ENCODE results near the gene CROCC. TPM values are rescaled to one million over a fixed set of nuclear protein-coding genes. Genes with fewer than 3 reads are reported as not detected.
A peak's percentile ranks its signal among the peaks of the same experiment; 100 is the strongest.

CROCC gene
- total RNA-seq, 1 donor from 2014 or later = 52.6 TPM

- TF ChIP-seq, protein P1, sequence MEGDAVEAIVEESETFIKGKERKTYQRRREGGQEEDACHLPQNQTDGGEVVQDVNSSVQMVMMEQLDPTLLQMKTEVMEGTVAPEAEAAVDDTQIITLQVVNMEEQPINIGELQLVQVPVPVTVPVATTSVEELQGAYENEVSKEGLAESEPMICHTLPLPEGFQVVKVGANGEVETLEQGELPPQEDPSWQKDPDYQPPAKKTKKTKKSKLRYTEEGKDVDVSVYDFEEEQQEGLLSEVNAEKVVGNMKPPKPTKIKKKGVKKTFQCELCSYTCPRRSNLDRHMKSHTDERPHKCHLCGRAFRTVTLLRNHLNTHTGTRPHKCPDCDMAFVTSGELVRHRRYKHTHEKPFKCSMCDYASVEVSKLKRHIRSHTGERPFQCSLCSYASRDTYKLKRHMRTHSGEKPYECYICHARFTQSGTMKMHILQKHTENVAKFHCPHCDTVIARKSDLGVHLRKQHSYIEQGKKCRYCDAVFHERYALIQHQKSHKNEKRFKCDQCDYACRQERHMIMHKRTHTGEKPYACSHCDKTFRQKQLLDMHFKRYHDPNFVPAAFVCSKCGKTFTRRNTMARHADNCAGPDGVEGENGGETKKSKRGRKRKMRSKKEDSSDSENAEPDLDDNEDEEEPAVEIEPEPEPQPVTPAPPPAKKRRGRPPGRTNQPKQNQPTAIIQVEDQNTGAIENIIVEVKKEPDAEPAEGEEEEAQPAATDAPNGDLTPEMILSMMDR (conservative IDR thresholded peaks at IDR 0.05) = no peak
- Mint-ChIP-seq H3K9me3 (no peaks in the 10 kb centered on the region), H3K4me1 (peaks cover 22% of the 10 kb centered on the region), H3K4me3 (peak overlapping the region; percentile 12), H3K27ac (ENCODE audit: unreplicated experiment) (no peak overlapping the region), H3K27me3 (ENCODE audit: low read depth) (peaks cover 7% of the 10 kb centered on the region), H3K36me3 (ENCODE audit: low read depth) (peaks cover 3% of the 10 kb centered on the region)
- DNase-seq (ENCODE audit: low read depth, low spot score) = no peak
Measured at GRCh38 chr1:17014671-17015567, 93.2 kb downstream of the CROCC start.

- Mint-ChIP-seq H3K36me3 (ENCODE audit: low read depth) (peaks cover 5% of the 10 kb centered on the region), H3K4me1 (peaks cover 13% of the 10 kb centered on the region), H3K27me3 (ENCODE audit: low read depth) (peaks cover 5% of the 10 kb centered on the region), H3K27ac (ENCODE audit: unreplicated experiment) (no peak overlapping the region), H3K9me3 (no peaks in the 10 kb centered on the region), H3K4me3 (peak overlapping the region; percentile 74)
- TF ChIP-seq, protein P1 (conservative IDR thresholded peaks at IDR 0.05) = no peak
- no peak for DNase-seq (ENCODE audit: low read depth, low spot score)
Measured at GRCh38 chr1:17016317-17016661, 94.6 kb downstream of the CROCC start.

DNA sequence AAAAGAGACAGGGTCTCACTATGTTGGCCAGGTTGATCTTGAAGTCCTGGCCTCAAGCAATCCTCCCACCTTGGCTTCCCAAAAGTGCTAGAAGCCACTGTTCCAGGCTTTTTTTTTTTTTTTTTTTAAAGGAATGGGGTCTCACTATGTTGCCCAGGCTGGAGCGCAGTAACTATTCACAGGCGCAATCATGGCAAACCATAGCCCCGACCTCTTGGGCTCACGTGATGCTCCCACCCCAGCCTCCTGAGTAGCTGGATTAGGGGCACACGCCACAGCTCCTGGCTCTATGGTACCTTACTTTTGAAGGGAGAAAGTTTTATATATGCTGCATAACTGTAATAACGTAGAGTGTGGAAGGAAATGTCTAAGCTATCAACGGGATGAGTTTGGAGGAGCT is 95.7 kb downstream of the CROCC start:
- Mint-ChIP-seq H3K27me3 (ENCODE audit: low read depth) (peaks cover 5% of the 10 kb centered on the region), H3K9me3 (no peaks in the 10 kb centered on the region), H3K36me3 (ENCODE audit: low read depth) (peaks cover 5% of the 10 kb centered on the region), H3K4me3 (no peak overlapping the region), H3K4me1 (peaks cover 8% of the 10 kb centered on the region), H3K27ac (ENCODE audit: unreplicated experiment) (no peak overlapping the region)
- no peak for DNase-seq (ENCODE audit: low read depth, low spot score)
- TF ChIP-seq, protein P1 (conservative IDR thresholded peaks at IDR 0.05) = no peak

GRCh38 chr1:17018849-17019248 is 97.1 kb downstream of the CROCC start:
- TF ChIP-seq, protein P1 (conservative IDR thresholded peaks at IDR 0.05) = no peak
- Mint-ChIP-seq H3K27me3 (ENCODE audit: low read depth) (no peaks in the 10 kb centered on the region), H3K4me1 (peaks cover 8% of the 10 kb centered on the region), H3K36me3 (ENCODE audit: low read depth) (peaks cover 5% of the 10 kb centered on the region), H3K27ac (ENCODE audit: unreplicated experiment) (no peak overlapping the region), H3K4me3 (no peak overlapping the region), H3K9me3 (no peaks in the 10 kb centered on the region)
- DNase-seq (ENCODE audit: low read depth, low spot score) = no peak

DNA sequence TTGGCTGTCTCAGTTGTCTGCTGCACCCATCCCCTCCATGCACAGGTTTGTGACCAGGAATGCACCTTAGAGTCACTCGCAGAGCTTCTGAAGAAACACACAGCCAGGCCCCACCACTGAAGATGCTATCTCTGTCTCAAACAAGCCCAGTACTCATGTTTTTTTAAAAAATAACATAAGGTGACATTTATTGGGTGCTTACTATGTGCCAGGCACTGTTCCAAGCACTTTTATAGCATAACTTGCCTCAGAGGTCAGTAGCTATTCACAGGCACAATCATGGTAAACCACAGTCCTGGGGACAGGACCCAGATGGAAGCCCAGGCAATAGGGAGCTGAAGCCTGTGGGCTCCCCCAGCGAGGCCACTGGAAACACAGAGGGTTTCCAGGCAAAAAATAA is 98.8 kb downstream of the CROCC start:
- Mint-ChIP-seq H3K4me3 (no peak overlapping the region), H3K27me3 (ENCODE audit: low read depth) (no peaks in the 10 kb centered on the region), H3K36me3 (ENCODE audit: low read depth) (peaks cover 5% of the 10 kb centered on the region), H3K27ac (ENCODE audit: unreplicated experiment) (no peak overlapping the region), H3K9me3 (no peaks in the 10 kb centered on the region), H3K4me1 (peaks cover 8% of the 10 kb centered on the region)
- DNase-seq (ENCODE audit: low read depth, low spot score) = no peak
- TF ChIP-seq, protein P1 (conservative IDR thresholded peaks at IDR 0.05) = no peak
